ENCODE data around the gene NPTX1. TPM values are rescaled to one million over a fixed set of nuclear protein-coding genes. Genes with fewer than 3 reads are reported as not detected.

NPTX1 gene, protein sequence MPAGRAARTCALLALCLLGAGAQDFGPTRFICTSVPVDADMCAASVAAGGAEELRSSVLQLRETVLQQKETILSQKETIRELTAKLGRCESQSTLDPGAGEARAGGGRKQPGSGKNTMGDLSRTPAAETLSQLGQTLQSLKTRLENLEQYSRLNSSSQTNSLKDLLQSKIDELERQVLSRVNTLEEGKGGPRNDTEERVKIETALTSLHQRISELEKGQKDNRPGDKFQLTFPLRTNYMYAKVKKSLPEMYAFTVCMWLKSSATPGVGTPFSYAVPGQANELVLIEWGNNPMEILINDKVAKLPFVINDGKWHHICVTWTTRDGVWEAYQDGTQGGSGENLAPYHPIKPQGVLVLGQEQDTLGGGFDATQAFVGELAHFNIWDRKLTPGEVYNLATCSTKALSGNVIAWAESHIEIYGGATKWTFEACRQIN
- total RNA-seq, result under 0.01 and 0.29 TPM in 2 replicates

GRCh38 chr17:80475910-80476876 is at the start of gene NPTX1:
TSS of gene NPTX1 (minus strand) at chr17:80476607. CDS start at chr17:80476446, 161 bp downstream.
- Histone ChIP-seq H3K27ac (ENCODE audit: low read depth, low read length) (no peak within 1 kb of the TSS), H3K4me2 (ENCODE audit: insufficient read depth, low read length) (peak within 1 kb of the TSS; percentile 63), H2AFZ (ENCODE audit: low read length) (no peak within 1 kb of the TSS), H3K4me3 (ENCODE audit: insufficient read depth, low read length) (peak within 1 kb of the TSS; percentile 39), H3K27me3 (ENCODE audit: insufficient read depth, low read length) (peaks cover 92% of the 10 kb centered on the region), H3K9me3 (ENCODE audit: low read depth, low read length) (no peaks in the 10 kb centered on the region), H4K20me1 (ENCODE audit: insufficient read depth, low read length) (no peaks in the 10 kb centered on the region), H3K4me1 (ENCODE audit: insufficient read depth, low read length) (no peaks in the 10 kb centered on the region), H3K36me3 (ENCODE audit: insufficient read depth, low read length) (no peaks in the 10 kb centered on the region), H3K79me2 (ENCODE audit: insufficient read depth, low read length) (no peaks in the 10 kb centered on the region)
- peak; percentile 92 for DNase-seq (ENCODE audit: insufficient read length, low spot score, missing footprints)
- TF ChIP-seq, protein P1, sequence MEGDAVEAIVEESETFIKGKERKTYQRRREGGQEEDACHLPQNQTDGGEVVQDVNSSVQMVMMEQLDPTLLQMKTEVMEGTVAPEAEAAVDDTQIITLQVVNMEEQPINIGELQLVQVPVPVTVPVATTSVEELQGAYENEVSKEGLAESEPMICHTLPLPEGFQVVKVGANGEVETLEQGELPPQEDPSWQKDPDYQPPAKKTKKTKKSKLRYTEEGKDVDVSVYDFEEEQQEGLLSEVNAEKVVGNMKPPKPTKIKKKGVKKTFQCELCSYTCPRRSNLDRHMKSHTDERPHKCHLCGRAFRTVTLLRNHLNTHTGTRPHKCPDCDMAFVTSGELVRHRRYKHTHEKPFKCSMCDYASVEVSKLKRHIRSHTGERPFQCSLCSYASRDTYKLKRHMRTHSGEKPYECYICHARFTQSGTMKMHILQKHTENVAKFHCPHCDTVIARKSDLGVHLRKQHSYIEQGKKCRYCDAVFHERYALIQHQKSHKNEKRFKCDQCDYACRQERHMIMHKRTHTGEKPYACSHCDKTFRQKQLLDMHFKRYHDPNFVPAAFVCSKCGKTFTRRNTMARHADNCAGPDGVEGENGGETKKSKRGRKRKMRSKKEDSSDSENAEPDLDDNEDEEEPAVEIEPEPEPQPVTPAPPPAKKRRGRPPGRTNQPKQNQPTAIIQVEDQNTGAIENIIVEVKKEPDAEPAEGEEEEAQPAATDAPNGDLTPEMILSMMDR (IDR thresholded peaks at IDR 0.05; ENCODE audit: extremely low read depth, low read depth, low read length), result no peak

GRCh38 chr17:80523956-80524712 is 47.7 kb upstream of the NPTX1 start:
- TF ChIP-seq, protein P1 (IDR thresholded peaks at IDR 0.05; ENCODE audit: extremely low read depth, low read depth, low read length), result no peak
- H3K79me2 ChIP-seq (ENCODE audit: insufficient read depth, low read length), result no peaks in the 10 kb centered on the region
- H3K9me3 ChIP-seq (ENCODE audit: low read depth, low read length), result no peaks in the 10 kb centered on the region
- H2AFZ ChIP-seq (ENCODE audit: low read length), result no peak overlapping the region
- no peaks in the 10 kb centered on the region for H3K36me3 ChIP-seq (ENCODE audit: insufficient read depth, low read length)
- peak; percentile 55 for DNase-seq (ENCODE audit: insufficient read length, low spot score, missing footprints)
- peaks cover 8% of the 10 kb centered on the region for H3K4me1 ChIP-seq (ENCODE audit: insufficient read depth, low read length)
- H4K20me1 ChIP-seq (ENCODE audit: insufficient read depth, low read length), result no peaks in the 10 kb centered on the region
- no peak overlapping the region for H3K4me2 ChIP-seq (ENCODE audit: insufficient read depth, low read length)
- H3K27me3 ChIP-seq (ENCODE audit: insufficient read depth, low read length), result no peaks in the 10 kb centered on the region
- H3K27ac ChIP-seq (ENCODE audit: low read depth, low read length), result no peak overlapping the region
- H3K4me3 ChIP-seq (ENCODE audit: insufficient read depth, low read length), result no peak overlapping the region

DNA sequence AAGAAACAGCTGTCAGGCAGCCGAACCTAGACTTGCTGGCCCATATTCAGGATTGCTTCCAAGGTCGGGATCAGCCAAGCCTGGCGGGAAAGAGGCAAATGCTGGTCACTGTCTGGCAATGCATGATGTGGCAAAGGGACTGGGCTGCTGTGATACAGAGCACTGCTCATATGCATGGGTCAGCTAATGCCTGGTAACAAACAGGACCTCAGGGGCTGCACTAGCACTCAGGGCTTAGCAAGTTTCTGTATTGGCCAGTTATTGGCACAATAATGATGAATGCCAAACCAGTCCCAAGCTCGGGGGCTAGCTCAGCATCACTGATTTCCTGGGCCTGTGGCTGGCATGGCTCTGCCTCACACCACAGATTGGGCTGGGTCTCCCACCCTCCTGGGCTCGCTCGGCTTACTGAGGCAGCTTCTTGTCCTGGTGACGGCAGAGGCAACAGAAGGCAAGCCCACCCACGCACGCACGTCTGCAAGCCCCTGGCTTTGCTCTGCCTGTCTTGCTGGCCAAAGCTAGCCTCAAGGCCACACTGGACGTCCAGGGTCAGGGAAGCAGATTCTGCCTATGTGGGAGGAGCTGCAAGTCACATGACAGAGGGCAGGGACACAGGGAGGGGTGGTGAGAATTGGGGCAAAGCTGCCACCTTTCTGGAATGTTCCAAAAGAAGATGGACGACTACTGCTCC is 46.8 kb upstream of the NPTX1 start:
- peak; percentile 70 for DNase-seq (ENCODE audit: insufficient read length, low spot score, missing footprints)
- H3K79me2 ChIP-seq (ENCODE audit: insufficient read depth, low read length), result no peaks in the 10 kb centered on the region
- H3K4me3 ChIP-seq (ENCODE audit: insufficient read depth, low read length), result no peak overlapping the region
- H3K27ac ChIP-seq (ENCODE audit: low read depth, low read length), result no peak overlapping the region
- H2AFZ ChIP-seq (ENCODE audit: low read length), result no peak overlapping the region
- H3K27me3 ChIP-seq (ENCODE audit: insufficient read depth, low read length), result no peaks in the 10 kb centered on the region
- no peaks in the 10 kb centered on the region for H4K20me1 ChIP-seq (ENCODE audit: insufficient read depth, low read length)
- TF ChIP-seq, protein P1 (IDR thresholded peaks at IDR 0.05; ENCODE audit: extremely low read depth, low read depth, low read length), result no peak
- peaks cover 8% of the 10 kb centered on the region for H3K4me1 ChIP-seq (ENCODE audit: insufficient read depth, low read length)
- H3K4me2 ChIP-seq (ENCODE audit: insufficient read depth, low read length), result no peak overlapping the region
- H3K9me3 ChIP-seq (ENCODE audit: low read depth, low read length), result no peaks in the 10 kb centered on the region
- H3K36me3 ChIP-seq (ENCODE audit: insufficient read depth, low read length), result no peaks in the 10 kb centered on the region

All from osteoblast (primary cell).